HG03442 (cell line): ENCODE results near the gene RAET1E.
"Not testable (repeated sequence)": the region's sequence is repeated elsewhere in the genome, so short reads cannot be mapped to it uniquely, and the experiment has no call there.

Experiments
- ATAC-seq: cut with Tn5 transposase; IDR thresholded peaks from one replicate; pipeline ENCODE4 v1.9.1; 2021; ENCODE audit warnings: mild to moderate bottlenecking, moderate library complexity; ENCODE audit not compliant: unreplicated experiment

RAET1E gene

GRCh38 chr6:149897855-149898744 is at the start of gene RAET1E:
RAET1E (minus strand) TSS chr6:149898113; CDS start chr6:149890901, 7,212 bp downstream.
- no peak for ATAC-seq

GRCh38 chr6:149947533-149947932 is 49.6 kb upstream of the RAET1E start:
- not testable (repeated sequence) for ATAC-seq

GRCh38 chr6:149946631-149947030 is 48.7 kb upstream of the RAET1E start:
- not testable (repeated sequence) for ATAC-seq

GRCh38 chr6:149945276-149945675 is 47.4 kb upstream of the RAET1E start:
- ATAC-seq, result not testable (repeated sequence)

GRCh38 chr6:149943321-149943720 is 45.4 kb upstream of the RAET1E start:
- not testable (repeated sequence) for ATAC-seq

- ATAC-seq, result no peak
Measured at GRCh38 chr6:149942461-149942829, 44.5 kb upstream of the RAET1E start.

- ATAC-seq, result peak; percentile 41
Measured at GRCh38 chr6:149941583-149942460, 43.9 kb upstream of the RAET1E start, which contains the start of gene ULBP2. ULBP2 (plus strand) TSS chr6:149942014; CDS start chr6:149942073, 59 bp downstream.

- no peak for ATAC-seq
Measured at GRCh38 chr6:149940672-149940982, 42.7 kb upstream of the RAET1E start.

- no peak for ATAC-seq
Measured at GRCh38 chr6:149939909-149940671, 42.2 kb upstream of the RAET1E start.

- ATAC-seq, result no peak
Measured at GRCh38 chr6:149939356-149939648, 41.4 kb upstream of the RAET1E start.

- ATAC-seq, result peak; percentile 77
Measured at GRCh38 chr6:149938571-149939355, 40.9 kb upstream of the RAET1E start.

GRCh38 chr6:149938013-149938570 is 40.2 kb upstream of the RAET1E start:
- ATAC-seq, result not testable (repeated sequence)

- ATAC-seq, result no peak
Measured at GRCh38 chr6:149936743-149937142, 38.8 kb upstream of the RAET1E start.

GRCh38 chr6:149935668-149936067 is 37.8 kb upstream of the RAET1E start:
- ATAC-seq, result no peak

GRCh38 chr6:149935246-149935645 is 37.3 kb upstream of the RAET1E start:
- ATAC-seq, result no peak

- no peak for ATAC-seq
Measured at GRCh38 chr6:149934249-149935156, 36.6 kb upstream of the RAET1E start.

- no peak for ATAC-seq
Measured at GRCh38 chr6:149933461-149933860, 35.5 kb upstream of the RAET1E start.

- no peak for ATAC-seq
Measured at GRCh38 chr6:149933036-149933435, 35.1 kb upstream of the RAET1E start.

GRCh38 chr6:149931501-149931900 is 33.6 kb upstream of the RAET1E start:
- ATAC-seq, result no peak
